Smooth muscle cell (in vitro differentiated cells): Measurements from ENCODE around the gene BCDIN3D. TPM values are rescaled to one million over a fixed set of nuclear protein-coding genes. Genes with fewer than 3 reads are reported as not detected.

Source experiments
- DNase-seq: peaks from one replicate; lab custom pipeline; 2025; ENCODE audit not compliant: unreplicated experiment; lab: John Stamatoyannopoulos, UW
- H2AFZ ChIP-seq: fragments of 200-600 bp; sonication (generic); 2 replicates; pipeline ENCODE4 v1.6.0; 2016; ENCODE audit warnings: antibody characterized with exemption, low read depth, mild to moderate bottlenecking
- H3F3A ChIP-seq: fragments of 200-600 bp; sonication (generic); 2 replicates; pipeline ENCODE4 v1.6.0; 2017; ENCODE audit warnings: antibody characterized with exemption, low read depth
- H3K27ac ChIP-seq: fragments of 200-600 bp; sonication (generic); 2 replicates; pipeline ENCODE4 v1.5.1; 2016; ENCODE audit warnings: low read depth, mild to moderate bottlenecking
- H3K27me3 ChIP-seq: fragments of 200-600 bp; sonication (generic); 2 replicates; pipeline ENCODE4 v1.6.1; 2016; ENCODE audit warnings: low read depth, mild to moderate bottlenecking
- H3K36me3 ChIP-seq: fragments of 200-600 bp; sonication (generic); 2 replicates; pipeline ENCODE4 v1.5.1; 2016; ENCODE audit warnings: low read depth
- H3K4me1 ChIP-seq: fragments of 200-600 bp; sonication (generic); 2 replicates; pipeline ENCODE4 v1.5.1; 2016; ENCODE audit warnings: low read depth
- H3K4me2 ChIP-seq: fragments of 200-600 bp; sonication (generic); 2 replicates; pipeline ENCODE4 v1.6.0; 2016; ENCODE audit warnings: mild to moderate bottlenecking
- H3K4me3 ChIP-seq: fragments of 200-600 bp; sonication (generic); 2 replicates; pipeline ENCODE4 v1.5.1; 2016; ENCODE audit warnings: mild to moderate bottlenecking
- H3K79me2 ChIP-seq: fragments of 200-600 bp; sonication (generic); 2 replicates; pipeline ENCODE4 v1.6.0; 2016; ENCODE audit warnings: low read depth, mild to moderate bottlenecking
- H3K9ac ChIP-seq: fragments of 200-600 bp; sonication (generic); 2 replicates; pipeline ENCODE4 v1.6.0; 2016; ENCODE audit warnings: low read depth
- H3K9me3 ChIP-seq: fragments of 200-600 bp; sonication (generic); replicated peaks from 2 replicates; pipeline ENCODE4 v1.5.1; 2016; ENCODE audit warnings: low read depth
- H4K20me1 ChIP-seq: fragments of 200-600 bp; sonication (generic); 2 replicates; pipeline ENCODE4 v1.6.0; 2016; ENCODE audit warnings: low read depth
- CTCF ChIP-seq: fragments of 200-600 bp; sonication (generic); IDR thresholded peaks from 2 replicates; pipeline ENCODE4 v1.5.1; 2017; ENCODE audit warnings: borderline replicate concordance, mild to moderate bottlenecking, antibody characterized with exemption; ENCODE audit not compliant: insufficient read depth, poor library complexity, severe bottlenecking
- WGBS: methylation state at CpG from one replicate; pipeline ENCODE4 v1.1.7; 2016; ENCODE audit warnings: low lambda C conversion rate; 5-methylcytosine and 5-hydroxymethylcytosine counted together
- polyA plus RNA-seq: library from polyadenylated mRNA; unstranded; fragments of >200 nt; fragmentation: Nextera tagmentation; extraction: Ambion mirVana; gene quantifications from 2 replicates; pipeline ENCODE4 v1.2.1, GENCODE V29; 2016
- total RNA-seq: library from RNA; depleted of rRNA; stranded (reverse); fragments of >200 nt; gene quantifications from 2 replicates; pipeline ENCODE4 v1.2.3, GENCODE V29; 2014

The BCDIN3D gene
- total and polyA plus RNA-seq, 2 experiments from 2014 or later, result 2.9 to 3.4 TPM

DNA sequence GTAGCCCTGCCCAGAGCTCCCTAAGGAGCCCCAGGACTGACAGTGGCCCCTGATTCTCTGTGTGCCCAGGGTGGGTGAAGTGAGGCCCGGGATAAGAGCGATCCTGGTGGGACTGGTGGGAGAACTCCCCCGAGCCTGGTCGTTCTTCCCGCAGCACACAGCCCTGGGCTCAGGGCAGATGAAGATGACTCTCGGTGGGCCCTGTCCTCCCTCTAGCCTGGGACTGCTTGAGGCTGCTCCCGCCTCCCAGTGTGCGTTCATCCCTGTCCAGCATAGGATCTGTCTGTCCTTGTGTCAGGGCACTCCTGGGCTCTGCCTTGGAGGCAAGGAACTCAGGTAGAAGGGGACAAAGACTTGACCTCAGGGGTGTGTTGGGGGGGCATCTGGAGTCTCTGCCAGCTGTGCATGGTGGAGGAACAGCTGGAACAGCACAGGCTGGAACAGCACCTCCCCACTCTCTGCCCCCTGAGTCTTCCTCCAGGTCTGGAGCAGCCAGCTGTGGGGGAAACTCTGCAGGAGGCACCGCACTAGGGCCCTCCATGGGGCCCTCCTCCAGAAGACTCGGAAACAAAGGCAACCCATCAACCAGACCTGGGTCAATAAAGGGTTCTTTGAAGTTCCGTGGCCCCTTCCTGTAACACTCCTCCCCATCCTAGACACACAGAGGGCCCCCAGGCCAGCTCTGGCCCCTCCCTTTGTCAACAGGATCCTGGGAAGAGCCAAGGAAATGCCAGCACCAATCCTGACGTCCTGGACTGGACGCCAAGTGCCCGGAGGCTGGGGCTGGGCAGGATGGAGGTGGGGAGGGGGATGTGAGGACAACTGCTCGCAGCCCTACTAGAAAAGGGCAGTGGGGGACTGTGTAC lies 44.9 kb upstream of the BCDIN3D start:
- Histone ChIP-seq H3K9me3 (no peaks in the 10 kb centered on the region), H3K4me3 (no peak overlapping the region), H3K27me3 (peaks cover 10% of the 10 kb centered on the region), H3K79me2 (no peaks in the 10 kb centered on the region), H3K36me3 (no peaks in the 10 kb centered on the region), H3K27ac (no peak overlapping the region), H3K9ac (no peak overlapping the region), H3K4me1 (peaks cover 9% of the 10 kb centered on the region), H3F3A (no peaks in the 10 kb centered on the region), H3K4me2 (no peak overlapping the region), H2AFZ (no peak overlapping the region), H4K20me1 (no peaks in the 10 kb centered on the region)
- TF ChIP-seq CTCF, result no peak
- no peak for DNase-seq
- 81% methylated on average over 15 of the region's 15 CpGs for WGBS

- H4K20me1 ChIP-seq, result no peaks in the 10 kb centered on the region
- no peaks in the 10 kb centered on the region for H3K9me3 ChIP-seq
- no peaks in the 10 kb centered on the region for H3F3A ChIP-seq
- H2AFZ ChIP-seq, result no peak overlapping the region
- H3K27ac ChIP-seq, result no peak overlapping the region
- no peak overlapping the region for H3K9ac ChIP-seq
- H3K4me1 ChIP-seq, result peaks cover 14% of the 10 kb centered on the region
- WGBS, result 89% methylated on average over 9 of the region's 9 CpGs
- DNase-seq, result no peak
- no peak for TF ChIP-seq CTCF
- H3K36me3 ChIP-seq, result no peaks in the 10 kb centered on the region
- H3K79me2 ChIP-seq, result no peaks in the 10 kb centered on the region
- H3K4me3 ChIP-seq, result no peak overlapping the region
- peaks cover 10% of the 10 kb centered on the region for H3K27me3 ChIP-seq
- H3K4me2 ChIP-seq, result no peak overlapping the region
These were observed 44.2 kb upstream of the BCDIN3D start for GRCh38 chr12:49887091-49887490.

- Histone ChIP-seq H3K9ac (no peak overlapping the region), H4K20me1 (no peaks in the 10 kb centered on the region), H3K9me3 (no peaks in the 10 kb centered on the region), H3K4me1 (peaks cover 18% of the 10 kb centered on the region), H3K4me3 (no peak overlapping the region), H2AFZ (no peak overlapping the region), H3K36me3 (no peaks in the 10 kb centered on the region), H3K27ac (no peak overlapping the region), H3K79me2 (no peaks in the 10 kb centered on the region), H3K27me3 (peaks cover 10% of the 10 kb centered on the region), H3F3A (no peaks in the 10 kb centered on the region), H3K4me2 (no peak overlapping the region)
- 89% methylated on average over 16 of the region's 16 CpGs for WGBS
- no peak for TF ChIP-seq CTCF
- DNase-seq, result no peak
These were observed 43.0 kb upstream of the BCDIN3D start for GRCh38 chr12:49885663-49886461.
